OCI-LY1 (cell line): ENCODE results near the gene ABTB2.

ENCODE experiments used
- CTCF ChIP-seq: fragments of 200-600 bp; sonication (generic), shearing (Covaris generic); IDR thresholded peaks from 2 replicates; pipeline ENCODE4 v1.5.1; 2017; ENCODE audit warnings: mild to moderate bottlenecking, antibody characterized with exemption, low read length, moderate library complexity, mixed read lengths
- EZH2 ChIP-seq: fragments of 200-600 bp; sonication (generic), shearing (Covaris generic); IDR thresholded peaks from 2 replicates; pipeline ENCODE4 v1.8.0; 2017; ENCODE audit warnings: borderline replicate concordance, mixed run types, mild to moderate bottlenecking, antibody characterized with exemption, low read length, moderate library complexity, mixed read lengths

GRCh38 chr11:34225091-34225490 is 132.7 kb downstream of the ABTB2 start:
- TF ChIP-seq EZH2, result no peak
- no peak for TF ChIP-seq CTCF
